ENCODE data around the gene CCDC57.
A peak's percentile ranks its signal among the peaks of the same experiment; 100 is the strongest.

Gene CCDC57

GRCh38 chr17:82217120-82217529 lies 4.5 kb upstream of the CCDC57 start:
- H3K27me3 ChIP-seq (replicated peaks in 2 of 5; ENCODE audit: control insufficient read depth in 4 of 5, insufficient read depth in 5 of 5, low read length in 4 of 5): no peaks in the 10 kb centered on the region
- ChIA-PET CTCF (interaction anchor here (1.8 to 2.3 kb wide), 2 partner anchors 12 to 19 kb away, joined by 6 to 12 read pairs; no protein-coding TSS in a partner anchor), POLR2A (interaction anchor here (1.0 to 1.4 kb wide), 3 partner anchors 13 to 17 kb away, joined by 3 read pairs; no protein-coding TSS in a partner anchor)
- 85% methylated on average over 9 of the region's 12 CpGs for WGBS (ENCODE audit: insufficient coverage)
- no peaks in the 10 kb centered on the region for H3K9me3 ChIP-seq (ENCODE audit: control extremely low read depth in 1 of 5, control insufficient read depth in 4 of 5, insufficient read depth in 2 of 5, low read depth in 1 of 5, low read length in 4 of 5)
- no peak for DNase-seq
- H3K4me3 ChIP-seq (ENCODE audit: control insufficient read depth in 1 of 7, extremely low read depth in 1 of 7, insufficient read depth in 4 of 7, low read depth in 2 of 7, low read length in 6 of 7): peak overlapping the region in 1 of 7 experiments; percentile 38
- H3K27ac ChIP-seq (ENCODE audit: insufficient read depth in 1 of 2, low read depth in 1 of 2, low read length in 2 of 2, poor library complexity in 1 of 2, severe bottlenecking in 2 of 2): peak overlapping the region in 1 of 2 experiments; percentile 62
- peaks cover 0 to 52% (median 34%) of the 10 kb centered on the region in 4 experiments for H3K4me1 ChIP-seq (ENCODE audit: control extremely low read depth in 1 of 4, control insufficient read depth in 4 of 4, insufficient read depth in 4 of 4, low read length in 3 of 4)
- H3K36me3 ChIP-seq (ENCODE audit: control insufficient read depth in 4 of 4, insufficient read depth in 4 of 4, low read length in 3 of 4): no peaks in the 10 kb centered on the region

- POLR2A ChIA-PET: interaction anchor here (1.0 to 1.4 kb wide), 4 partner anchors 12 to 16 kb away, joined by 3 read pairs; partner anchors contain the start of gene SLC16A3
- peaks cover 0 to 58% (median 40%) of the 10 kb centered on the region in 4 experiments for H3K4me1 ChIP-seq (ENCODE audit: control extremely low read depth in 1 of 4, control insufficient read depth in 4 of 4, insufficient read depth in 4 of 4, low read length in 3 of 4)
- H3K36me3 ChIP-seq (ENCODE audit: control insufficient read depth in 4 of 4, insufficient read depth in 4 of 4, low read length in 3 of 4): no peaks in the 10 kb centered on the region
- no peaks in the 10 kb centered on the region for H3K27me3 ChIP-seq (replicated peaks in 2 of 5; ENCODE audit: control insufficient read depth in 4 of 5, insufficient read depth in 5 of 5, low read length in 4 of 5)
- CTCF ChIA-PET: interaction anchor here (0.8 to 2.3 kb wide), 3 partner anchors 11 to 20 kb away, joined by 4 to 12 read pairs (median 6); no protein-coding TSS in a partner anchor
- peak; percentile 81 to 93 (median 93) for DNase-seq
- peak overlapping the region in 2 of 7 experiments; percentile 38 to 47 for H3K4me3 ChIP-seq (ENCODE audit: control insufficient read depth in 1 of 7, extremely low read depth in 1 of 7, insufficient read depth in 4 of 7, low read depth in 2 of 7, low read length in 6 of 7)
- WGBS (ENCODE audit: insufficient coverage): 7% methylated on average over 10 of the region's 17 CpGs
- no peaks in the 10 kb centered on the region for H3K9me3 ChIP-seq (ENCODE audit: control extremely low read depth in 1 of 5, control insufficient read depth in 4 of 5, insufficient read depth in 2 of 5, low read depth in 1 of 5, low read length in 4 of 5)
- peak overlapping the region in 1 of 2 experiments; percentile 62 for H3K27ac ChIP-seq (ENCODE audit: insufficient read depth in 1 of 2, low read depth in 1 of 2, low read length in 2 of 2, poor library complexity in 1 of 2, severe bottlenecking in 2 of 2)
Observed at GRCh38 chr17:82216301-82217119, 3.9 kb upstream of the CCDC57 start.

GRCh38 chr17:82215972-82216300 lies 3.3 kb upstream of the CCDC57 start:
- Histone ChIP-seq H3K4me3 (ENCODE audit: control insufficient read depth in 1 of 7, extremely low read depth in 1 of 7, insufficient read depth in 4 of 7, low read depth in 2 of 7, low read length in 6 of 7) (peak overlapping the region in 1 of 7 experiments; percentile 47), H3K36me3 (ENCODE audit: control insufficient read depth in 4 of 4, insufficient read depth in 4 of 4, low read length in 3 of 4) (no peaks in the 10 kb centered on the region), H3K27ac (ENCODE audit: insufficient read depth in 1 of 2, low read depth in 1 of 2, low read length in 2 of 2, poor library complexity in 1 of 2, severe bottlenecking in 2 of 2) (peak overlapping the region in 1 of 2 experiments; percentile 62), H3K4me1 (ENCODE audit: control extremely low read depth in 1 of 4, control insufficient read depth in 4 of 4, insufficient read depth in 4 of 4, low read length in 3 of 4) (peaks cover 0 to 60% (median 42%) of the 10 kb centered on the region in 4 experiments), H3K27me3 (replicated peaks in 2 of 5; ENCODE audit: control insufficient read depth in 4 of 5, insufficient read depth in 5 of 5, low read length in 4 of 5) (no peaks in the 10 kb centered on the region), H3K9me3 (ENCODE audit: control extremely low read depth in 1 of 5, control insufficient read depth in 4 of 5, insufficient read depth in 2 of 5, low read depth in 1 of 5, low read length in 4 of 5) (no peaks in the 10 kb centered on the region)
- CTCF ChIA-PET: interaction anchor here (0.8 to 2.3 kb wide), 3 partner anchors 10 to 20 kb away, joined by 4 to 12 read pairs (median 6); no protein-coding TSS in a partner anchor
- POLR2A ChIA-PET: interaction anchor here (0.9 to 1.1 kb wide), 2 partner anchors 9 to 13 kb away, joined by 3 read pairs; partner anchors contain the start of gene SLC16A3
- DNase-seq: peak in 1 of 3 donors; percentile 26
- 96% methylated on average over 11 of the region's 12 CpGs for WGBS (ENCODE audit: insufficient coverage)

GRCh38 chr17:82215095-82215971 lies 2.7 kb upstream of the CCDC57 start:
- ChIA-PET POLR2A (interaction anchor here (0.9 to 1.1 kb wide), 2 partner anchors 9 to 14 kb away, joined by 3 read pairs; partner anchors contain the start of gene SLC16A3), CTCF (interaction anchor here (0.8 to 2.3 kb wide), 5 partner anchors 10 to 21 kb away, joined by 3 to 12 read pairs (median 4); no protein-coding TSS in a partner anchor)
- WGBS (ENCODE audit: insufficient coverage): 91% methylated on average over 18 of the region's 25 CpGs
- peak in 1 of 3 donors; percentile 45 for DNase-seq
- Histone ChIP-seq H3K4me1 (ENCODE audit: control extremely low read depth in 1 of 4, control insufficient read depth in 4 of 4, insufficient read depth in 4 of 4, low read length in 3 of 4) (peaks cover 0 to 60% (median 42%) of the 10 kb centered on the region in 4 experiments), H3K27me3 (replicated peaks in 2 of 5; ENCODE audit: control insufficient read depth in 4 of 5, insufficient read depth in 5 of 5, low read length in 4 of 5) (no peaks in the 10 kb centered on the region), H3K4me3 (ENCODE audit: control insufficient read depth in 1 of 7, extremely low read depth in 1 of 7, insufficient read depth in 4 of 7, low read depth in 2 of 7, low read length in 6 of 7) (no peak overlapping the region), H3K36me3 (ENCODE audit: control insufficient read depth in 4 of 4, insufficient read depth in 4 of 4, low read length in 3 of 4) (no peaks in the 10 kb centered on the region), H3K27ac (ENCODE audit: insufficient read depth in 1 of 2, low read depth in 1 of 2, low read length in 2 of 2, poor library complexity in 1 of 2, severe bottlenecking in 2 of 2) (peak overlapping the region in 1 of 2 experiments; percentile 22), H3K9me3 (ENCODE audit: control extremely low read depth in 1 of 5, control insufficient read depth in 4 of 5, insufficient read depth in 2 of 5, low read depth in 1 of 5, low read length in 4 of 5) (no peaks in the 10 kb centered on the region)

- Histone ChIP-seq H3K27me3 (replicated peaks in 2 of 5; ENCODE audit: control insufficient read depth in 4 of 5, insufficient read depth in 5 of 5, low read length in 4 of 5) (no peaks in the 10 kb centered on the region), H3K9me3 (ENCODE audit: control extremely low read depth in 1 of 5, control insufficient read depth in 4 of 5, insufficient read depth in 2 of 5, low read depth in 1 of 5, low read length in 4 of 5) (no peaks in the 10 kb centered on the region), H3K36me3 (ENCODE audit: control insufficient read depth in 4 of 4, insufficient read depth in 4 of 4, low read length in 3 of 4) (no peaks in the 10 kb centered on the region), H3K4me1 (ENCODE audit: control extremely low read depth in 1 of 4, control insufficient read depth in 4 of 4, insufficient read depth in 4 of 4, low read length in 3 of 4) (peaks cover 0 to 58% (median 42%) of the 10 kb centered on the region in 4 experiments), H3K27ac (ENCODE audit: insufficient read depth in 1 of 2, low read depth in 1 of 2, low read length in 2 of 2, poor library complexity in 1 of 2, severe bottlenecking in 2 of 2) (no peak overlapping the region), H3K4me3 (ENCODE audit: control insufficient read depth in 1 of 7, extremely low read depth in 1 of 7, insufficient read depth in 4 of 7, low read depth in 2 of 7, low read length in 6 of 7) (no peak overlapping the region)
- ChIA-PET POLR2A (no interaction called here), CTCF (interaction anchor here (1.1 to 1.7 kb wide), 6 partner anchors 8 to 22 kb away, joined by 3 to 6 read pairs (median 4); no protein-coding TSS in a partner anchor)
- WGBS (ENCODE audit: insufficient coverage): 93% methylated on average over 6 of the region's 11 CpGs
- DNase-seq: no peak
Observed at GRCh38 chr17:82214012-82214628, 1.5 kb upstream of the CCDC57 start.

GRCh38 chr17:82213251-82214011 lies 789 bp upstream of the CCDC57 start:
- Histone ChIP-seq H3K27me3 (replicated peaks in 2 of 5; ENCODE audit: control insufficient read depth in 4 of 5, insufficient read depth in 5 of 5, low read length in 4 of 5) (no peaks in the 10 kb centered on the region), H3K4me1 (ENCODE audit: control extremely low read depth in 1 of 4, control insufficient read depth in 4 of 4, insufficient read depth in 4 of 4, low read length in 3 of 4) (peaks cover 0 to 52% (median 42%) of the 10 kb centered on the region in 4 experiments), H3K27ac (ENCODE audit: insufficient read depth in 1 of 2, low read depth in 1 of 2, low read length in 2 of 2, poor library complexity in 1 of 2, severe bottlenecking in 2 of 2) (peak overlapping the region in 1 of 2 experiments; percentile 61), H3K36me3 (ENCODE audit: control insufficient read depth in 4 of 4, insufficient read depth in 4 of 4, low read length in 3 of 4) (no peaks in the 10 kb centered on the region), H3K9me3 (ENCODE audit: control extremely low read depth in 1 of 5, control insufficient read depth in 4 of 5, insufficient read depth in 2 of 5, low read depth in 1 of 5, low read length in 4 of 5) (no peaks in the 10 kb centered on the region), H3K4me3 (ENCODE audit: control insufficient read depth in 1 of 7, extremely low read depth in 1 of 7, insufficient read depth in 4 of 7, low read depth in 2 of 7, low read length in 6 of 7) (peak overlapping the region; percentile 61 to 83 (median 75))
- DNase-seq: peak in 2 of 3 donors; percentile 70 to 71
- 38% methylated on average over 7 of the region's 37 CpGs for WGBS (ENCODE audit: insufficient coverage)
- ChIA-PET CTCF (interaction anchor here (1.2 to 2.3 kb wide), 5 partner anchors 7 to 23 kb away, joined by 3 to 6 read pairs (median 6); no protein-coding TSS in a partner anchor), POLR2A (interaction anchor here (1.2 to 1.5 kb wide), 2 partner anchors 16 to 22 kb away, joined by 4 to 5 read pairs; no protein-coding TSS in a partner anchor)

Measured in common myeloid progenitor, CD34-positive (primary cell).